ENCODE results near the gene SEPTIN12. TPM values are rescaled to one million over a fixed set of nuclear protein-coding genes. Genes with fewer than 3 reads are reported as not detected.

Gene SEPTIN12
- total and polyA plus RNA-seq, 3 donors from 2014 or later: 61.0 to 310 (median 68.1) TPM

DNA sequence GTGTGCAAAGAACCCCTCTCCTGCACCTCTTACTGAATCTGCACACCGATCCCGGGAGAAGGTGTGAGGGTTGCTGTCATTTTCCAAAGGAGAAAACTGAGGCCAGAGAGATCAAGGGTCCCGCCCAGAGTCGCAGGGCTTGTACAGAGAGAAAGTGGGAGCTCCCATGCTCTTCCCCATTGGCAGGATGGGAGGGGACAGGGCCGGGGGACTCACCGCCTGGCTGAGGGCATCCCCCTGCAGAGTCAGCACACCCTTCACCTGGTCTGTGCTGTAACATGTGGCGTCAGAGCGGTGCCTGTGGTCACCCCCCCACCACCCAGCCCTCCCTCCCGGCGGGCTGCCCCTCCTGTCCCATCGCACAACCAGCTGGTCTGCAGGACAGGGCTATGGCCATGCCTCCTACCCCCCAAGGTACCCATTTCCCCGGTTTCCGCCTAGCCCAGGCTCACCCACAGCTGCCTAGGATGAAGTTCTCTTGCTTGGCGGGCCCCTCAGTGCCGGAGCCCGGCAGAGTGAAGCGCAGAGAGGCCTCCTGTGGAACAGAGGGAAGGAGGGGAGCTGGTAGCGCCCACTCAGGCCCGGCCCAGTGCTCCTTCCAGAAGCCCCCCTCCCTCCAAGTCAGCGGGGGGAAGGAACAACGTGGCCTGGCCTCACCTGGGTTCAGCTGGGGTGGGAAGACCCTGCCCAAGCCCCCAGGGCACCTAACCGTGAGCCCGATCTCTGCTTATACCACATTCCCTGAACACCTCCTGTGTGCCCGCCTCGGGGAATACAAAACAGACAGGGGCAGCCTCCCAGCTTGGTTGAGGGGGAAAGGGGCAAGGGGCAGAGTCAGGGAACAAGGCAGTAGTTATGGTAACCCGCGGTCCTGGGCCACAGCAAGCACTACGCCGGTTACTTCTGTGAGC lies 13.2 kb upstream of the SEPTIN12 start:
- Histone ChIP-seq H3K4me3 (peak overlapping the region; percentile 77 to 80), H3K27me3 (no peaks in the 10 kb centered on the region), H3K4me1 (peaks cover 12% of the 10 kb centered on the region), H3K9me3 (no peaks in the 10 kb centered on the region), H3K36me3 (ENCODE audit: low read depth, missing control alignments) (no peaks in the 10 kb centered on the region), H3K27ac (peak overlapping the region; percentile 50 to 88)
- no peak for DNase-seq
- TF ChIP-seq, protein P1, sequence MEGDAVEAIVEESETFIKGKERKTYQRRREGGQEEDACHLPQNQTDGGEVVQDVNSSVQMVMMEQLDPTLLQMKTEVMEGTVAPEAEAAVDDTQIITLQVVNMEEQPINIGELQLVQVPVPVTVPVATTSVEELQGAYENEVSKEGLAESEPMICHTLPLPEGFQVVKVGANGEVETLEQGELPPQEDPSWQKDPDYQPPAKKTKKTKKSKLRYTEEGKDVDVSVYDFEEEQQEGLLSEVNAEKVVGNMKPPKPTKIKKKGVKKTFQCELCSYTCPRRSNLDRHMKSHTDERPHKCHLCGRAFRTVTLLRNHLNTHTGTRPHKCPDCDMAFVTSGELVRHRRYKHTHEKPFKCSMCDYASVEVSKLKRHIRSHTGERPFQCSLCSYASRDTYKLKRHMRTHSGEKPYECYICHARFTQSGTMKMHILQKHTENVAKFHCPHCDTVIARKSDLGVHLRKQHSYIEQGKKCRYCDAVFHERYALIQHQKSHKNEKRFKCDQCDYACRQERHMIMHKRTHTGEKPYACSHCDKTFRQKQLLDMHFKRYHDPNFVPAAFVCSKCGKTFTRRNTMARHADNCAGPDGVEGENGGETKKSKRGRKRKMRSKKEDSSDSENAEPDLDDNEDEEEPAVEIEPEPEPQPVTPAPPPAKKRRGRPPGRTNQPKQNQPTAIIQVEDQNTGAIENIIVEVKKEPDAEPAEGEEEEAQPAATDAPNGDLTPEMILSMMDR (IDR thresholded peaks at IDR 0.05): no peak
- TF ChIP-seq POLR2A (IDR thresholded peaks at IDR 0.05): no peak
- 45 to 55% methylated on average over 21 to 29 of the region's 29 CpGs for WGBS, 2 donors
- intact Hi-C loops (cut with DNase I; ENCODE audit: low total_unique reads): no loop called here

DNA sequence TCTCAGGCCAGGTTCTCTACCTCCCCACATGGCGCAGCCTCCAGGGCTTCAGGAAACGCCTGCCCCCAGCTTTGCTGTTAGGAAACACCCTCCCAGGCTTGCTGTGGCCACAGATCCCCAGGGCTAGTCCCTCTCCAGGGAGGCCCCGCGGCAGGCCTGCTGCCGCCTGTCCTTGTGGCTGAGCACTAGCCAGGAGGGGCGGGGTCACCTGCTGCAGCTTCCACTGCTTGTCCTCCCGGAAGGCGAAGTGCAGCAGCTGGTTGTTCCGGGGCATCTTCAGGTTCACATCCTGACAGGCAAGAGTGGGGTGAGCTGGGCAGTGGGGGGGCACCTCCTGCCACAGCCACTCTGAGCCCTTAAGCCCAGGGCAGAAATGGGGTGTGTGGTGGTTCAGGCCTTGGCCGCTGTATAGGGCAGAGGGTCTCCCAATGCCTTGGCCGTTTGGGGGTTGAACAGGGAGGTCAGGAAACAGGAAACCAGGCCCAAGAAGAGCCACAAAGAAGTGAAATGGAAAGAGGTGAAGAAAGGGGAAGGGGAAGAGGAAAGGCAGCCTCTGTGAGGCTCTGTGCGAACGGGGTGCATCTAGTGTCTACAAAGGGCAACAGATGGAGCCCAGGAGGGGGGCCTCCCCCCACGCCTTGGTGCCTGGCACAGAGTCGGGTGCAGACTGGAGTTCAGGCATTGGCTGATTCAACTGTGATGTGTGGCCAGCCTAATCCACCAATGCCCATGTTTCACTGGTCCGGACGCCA lies 12.3 kb upstream of the SEPTIN12 start:
- WGBS, 2 donors: 80 to 86% methylated on average over 8 to 17 of the region's 17 CpGs
- TF ChIP-seq, protein P1 (IDR thresholded peaks at IDR 0.05): no peak
- no peak for TF ChIP-seq POLR2A (IDR thresholded peaks at IDR 0.05)
- Histone ChIP-seq H3K9me3 (no peaks in the 10 kb centered on the region), H3K4me3 (no peak overlapping the region), H3K36me3 (ENCODE audit: low read depth, missing control alignments) (no peaks in the 10 kb centered on the region), H3K27me3 (no peaks in the 10 kb centered on the region), H3K4me1 (peaks cover 12% of the 10 kb centered on the region), H3K27ac (no peak overlapping the region)
- peak; percentile 50 for DNase-seq
- intact Hi-C loops (cut with DNase I; ENCODE audit: low total_unique reads): no loop called here

DNA sequence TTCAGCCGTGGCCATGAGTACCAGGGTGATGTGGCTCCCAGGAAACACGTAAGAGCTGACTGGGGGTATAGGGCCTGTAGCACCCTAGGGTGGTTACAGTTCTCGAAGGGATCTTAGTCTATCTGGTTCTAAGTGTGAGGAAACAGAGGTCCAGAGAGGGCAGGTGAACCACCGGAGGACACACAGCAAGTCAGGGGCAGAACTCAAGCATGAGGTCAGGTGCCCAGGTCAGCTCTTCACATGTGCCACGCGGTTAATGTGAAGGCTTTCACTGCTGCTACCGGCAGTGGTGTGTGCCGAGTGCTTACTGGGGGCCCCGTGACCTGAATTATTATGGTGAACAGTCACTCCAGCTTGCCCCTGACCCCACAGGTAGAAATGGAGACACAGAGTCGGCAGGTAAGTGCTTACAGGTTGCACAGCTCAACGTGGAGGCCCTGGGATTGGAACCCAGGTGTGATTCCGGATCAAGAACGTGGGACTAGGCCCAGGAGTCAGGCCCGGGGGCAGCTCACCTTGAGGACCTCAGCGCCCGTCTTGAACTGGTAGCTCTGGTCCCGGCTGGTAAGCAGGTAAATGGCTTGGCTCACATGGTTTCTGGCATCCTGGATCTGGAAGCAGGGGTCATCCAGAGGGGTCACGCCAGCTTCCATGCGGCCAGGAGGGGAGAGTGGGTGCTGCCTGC lies 11.2 kb upstream of the SEPTIN12 start:
- Histone ChIP-seq H3K4me1 (peaks cover 10% of the 10 kb centered on the region), H3K9me3 (no peaks in the 10 kb centered on the region), H3K36me3 (ENCODE audit: low read depth, missing control alignments) (no peaks in the 10 kb centered on the region), H3K27me3 (no peaks in the 10 kb centered on the region), H3K27ac (no peak overlapping the region), H3K4me3 (no peak overlapping the region)
- 92 to 94% methylated on average over 10 to 18 of the region's 19 CpGs for WGBS, 2 donors
- DNase-seq: no peak
- intact Hi-C loops (cut with DNase I; ENCODE audit: low total_unique reads): no loop called here
- TF ChIP-seq, protein P1 (IDR thresholded peaks at IDR 0.05): no peak
- no peak for TF ChIP-seq POLR2A (IDR thresholded peaks at IDR 0.05)

DNA sequence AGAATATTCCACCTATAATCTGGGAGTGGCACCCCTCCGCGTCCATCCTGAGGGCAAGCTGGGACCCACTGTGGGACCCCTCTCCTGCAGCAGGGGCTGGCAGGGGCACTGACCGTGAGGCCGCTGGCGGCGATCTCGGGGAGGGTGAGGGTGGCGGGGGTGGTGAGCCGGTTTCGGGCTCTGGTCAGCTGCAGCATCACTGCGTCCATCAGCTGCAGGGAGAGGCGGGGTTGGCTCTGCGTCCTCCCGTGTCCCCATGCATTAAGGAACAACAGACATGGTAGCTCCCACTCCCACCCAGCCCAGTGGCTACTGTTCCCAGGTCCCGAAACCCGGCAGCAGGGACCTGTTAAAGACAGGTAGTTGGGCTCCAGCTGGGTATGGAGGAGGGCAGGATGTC lies 10.3 kb upstream of the SEPTIN12 start:
- TF ChIP-seq, protein P1 (IDR thresholded peaks at IDR 0.05): no peak
- no peak for TF ChIP-seq POLR2A (IDR thresholded peaks at IDR 0.05)
- Histone ChIP-seq H3K27me3 (no peaks in the 10 kb centered on the region), H3K4me3 (no peak overlapping the region), H3K36me3 (ENCODE audit: low read depth, missing control alignments) (no peaks in the 10 kb centered on the region), H3K9me3 (no peaks in the 10 kb centered on the region), H3K4me1 (peaks cover 10% of the 10 kb centered on the region), H3K27ac (no peak overlapping the region)
- intact Hi-C loops (cut with DNase I; ENCODE audit: low total_unique reads): no loop called here
- no peak for DNase-seq
- WGBS, 2 donors: 96% methylated on average over 11 to 15 of the region's 16 CpGs

All from testis (tissue), 3 donors.